ENCODE measurements around the gene CMSS1. TPM values are rescaled to one million over a fixed set of nuclear protein-coding genes. Genes with fewer than 3 reads are reported as not detected.

The CMSS1 gene
- total RNA-seq, 1 experiment from 2014 or later: 98.6 TPM

GRCh38 chr3:99972380-99973104 is 154.9 kb downstream of the CMSS1 start:
- no TSS peak for BruUV-seq (replicated peaks)
- CTCF ChIA-PET: interaction anchor here (0.6 kb wide), 1 partner anchor 129 kb away, joined by 4 read pairs; no protein-coding TSS in a partner anchor
- intact Hi-C loops (cut with micrococcal nuclease; ENCODE audit: unreplicated experiment): no loop called here
- Histone ChIP-seq H3K27me3 (replicated peaks; ENCODE audit: insufficient read depth, low read depth, low read length, poor library complexity) (no peaks in the 10 kb centered on the region), H3K4me3 (ENCODE audit: low read depth, low read length, poor library complexity, severe bottlenecking) (no peak overlapping the region), H3K9me3 (ENCODE audit: low read depth, low read length, poor library complexity, severe bottlenecking) (no peaks in the 10 kb centered on the region), H3K27ac (ENCODE audit: low read depth, low read length, poor library complexity, severe bottlenecking) (no peak overlapping the region), H3K4me1 (ENCODE audit: insufficient read depth, low read length, poor library complexity, severe bottlenecking) (no peaks in the 10 kb centered on the region), H3K36me3 (ENCODE audit: insufficient read depth, low read length, poor library complexity, severe bottlenecking) (no peaks in the 10 kb centered on the region)
- POLR2A ChIA-PET (ENCODE audit: low non-redundant PET): no interaction called here
- DNase-seq (ENCODE audit: low spot score): no peak
- TF ChIP-seq CTCF (conservative IDR thresholded peaks at IDR 0.05; ENCODE audit: low read depth, low read length) (no peak), EZH2 (IDR thresholded peaks at IDR 0.05; ENCODE audit: borderline replicate concordance, low read depth, low read length, poor library complexity, severe bottlenecking) (no peak)

- POLR2A ChIA-PET (ENCODE audit: low non-redundant PET): no interaction called here
- Histone ChIP-seq H3K36me3 (ENCODE audit: insufficient read depth, low read length, poor library complexity, severe bottlenecking) (no peaks in the 10 kb centered on the region), H3K4me1 (ENCODE audit: insufficient read depth, low read length, poor library complexity, severe bottlenecking) (no peaks in the 10 kb centered on the region), H3K27ac (ENCODE audit: low read depth, low read length, poor library complexity, severe bottlenecking) (no peak overlapping the region), H3K27me3 (replicated peaks; ENCODE audit: insufficient read depth, low read depth, low read length, poor library complexity) (no peaks in the 10 kb centered on the region), H3K4me3 (ENCODE audit: low read depth, low read length, poor library complexity, severe bottlenecking) (no peak overlapping the region), H3K9me3 (ENCODE audit: low read depth, low read length, poor library complexity, severe bottlenecking) (no peaks in the 10 kb centered on the region)
- DNase-seq (ENCODE audit: low spot score): no peak
- no TSS peak for BruUV-seq (replicated peaks)
- TF ChIP-seq CTCF (conservative IDR thresholded peaks at IDR 0.05; ENCODE audit: low read depth, low read length) (no peak), EZH2 (IDR thresholded peaks at IDR 0.05; ENCODE audit: borderline replicate concordance, low read depth, low read length, poor library complexity, severe bottlenecking) (no peak)
- CTCF ChIA-PET: no interaction called here
- intact Hi-C loops (cut with micrococcal nuclease; ENCODE audit: unreplicated experiment): no loop called here
Observed at GRCh38 chr3:99974989-99975388, 157.3 kb downstream of the CMSS1 start.

- CTCF ChIA-PET: no interaction called here
- intact Hi-C loops (cut with micrococcal nuclease; ENCODE audit: unreplicated experiment): no loop called here
- no peaks in the 10 kb centered on the region for H3K36me3 ChIP-seq (ENCODE audit: insufficient read depth, low read length, poor library complexity, severe bottlenecking)
- H3K9me3 ChIP-seq (ENCODE audit: low read depth, low read length, poor library complexity, severe bottlenecking): no peaks in the 10 kb centered on the region
- POLR2A ChIA-PET (ENCODE audit: low non-redundant PET): no interaction called here
- TF ChIP-seq EZH2 (IDR thresholded peaks at IDR 0.05; ENCODE audit: borderline replicate concordance, low read depth, low read length, poor library complexity, severe bottlenecking): no peak
- no peak for TF ChIP-seq CTCF (conservative IDR thresholded peaks at IDR 0.05; ENCODE audit: low read depth, low read length)
- no peak for DNase-seq (ENCODE audit: low spot score)
- H3K4me1 ChIP-seq (ENCODE audit: insufficient read depth, low read length, poor library complexity, severe bottlenecking): no peaks in the 10 kb centered on the region
- H3K27me3 ChIP-seq (replicated peaks; ENCODE audit: insufficient read depth, low read depth, low read length, poor library complexity): no peaks in the 10 kb centered on the region
- H3K27ac ChIP-seq (ENCODE audit: low read depth, low read length, poor library complexity, severe bottlenecking): no peak overlapping the region
- no TSS peak for BruUV-seq (replicated peaks)
- no peak overlapping the region for H3K4me3 ChIP-seq (ENCODE audit: low read depth, low read length, poor library complexity, severe bottlenecking)
Observed at GRCh38 chr3:99976584-99976983, 158.9 kb downstream of the CMSS1 start.

Data from A673 (cell line).